ENCODE results near the gene PRKCH. TPM values are rescaled to one million over a fixed set of nuclear protein-coding genes. Genes with fewer than 3 reads are reported as not detected.

Gene PRKCH
- total and polyA plus RNA-seq, 2 donors (not counting 3 experiments of a cell fraction or from before 2014, with no cell fraction given) = 97.7 to 103 TPM

DNA sequence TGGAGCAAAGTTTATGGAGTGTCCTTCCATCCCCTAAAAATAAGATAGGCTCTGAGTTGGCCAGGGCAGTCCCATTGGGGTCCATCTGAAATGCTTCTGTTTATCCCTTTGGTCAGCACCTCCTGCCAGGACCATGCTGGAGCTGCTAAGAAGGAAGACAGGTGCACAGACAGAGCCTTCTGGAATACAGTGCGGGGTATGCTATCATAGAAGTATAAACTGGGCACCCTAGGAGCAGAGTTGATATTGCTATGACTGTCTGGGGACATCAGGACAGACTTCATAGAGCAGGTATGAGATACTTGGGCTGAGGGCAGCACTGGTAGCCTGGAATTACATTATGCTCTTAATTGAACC lies 203.5 kb downstream of the PRKCH start:
- Histone ChIP-seq H3K79me2 (ENCODE audit: control insufficient read depth, insufficient read depth, low read length) (no peaks in the 10 kb centered on the region), H3K9me1 (replicated peaks; ENCODE audit: control insufficient read depth, extremely low read depth, insufficient read depth, low read length) (no peaks in the 10 kb centered on the region), H3K4me3 (replicated peaks in 1 of 3; ENCODE audit: insufficient read depth in 1 of 3, low read depth in 1 of 3, low read length in 3 of 3) (peak overlapping the region in 1 of 3 experiments; percentile 6), H3K27ac (ENCODE audit: insufficient read depth, low read depth, low read length) (peak overlapping the region; percentile 89), H4K20me1 (replicated peaks; ENCODE audit: control insufficient read depth, extremely low read depth, insufficient read depth, low read length) (no peaks in the 10 kb centered on the region), H3K9ac (replicated peaks; ENCODE audit: extremely low read depth, insufficient read depth, low read length) (peak overlapping the region; percentile 57), H2AFZ (ENCODE audit: low read depth, low read length) (no peak overlapping the region), H3K27me3 (ENCODE audit: control insufficient read depth in 2 of 2, insufficient read depth in 2 of 2, low read length in 2 of 2) (no peaks in the 10 kb centered on the region), H3K36me3 (ENCODE audit: control insufficient read depth in 2 of 2, extremely low read depth in 1 of 2, insufficient read depth in 2 of 2, low read length in 2 of 2) (peaks cover 0 to 5% of the 10 kb centered on the region in 2 experiments), H3K4me1 (ENCODE audit: control insufficient read depth, extremely low read depth, insufficient read depth, low read length) (peaks cover 55% of the 10 kb centered on the region), H3K4me2 (ENCODE audit: insufficient read depth, low read length) (peak overlapping the region; percentile 33), H3K9me3 (replicated peaks; ENCODE audit: control insufficient read depth, insufficient read depth, low read length) (no peaks in the 10 kb centered on the region)
- dilution Hi-C loops (cut with MboI; ENCODE audit: extremely low pct_ligation_motif_present, low sequenced_read_pairs) = no loop called here
- DNase-seq (ENCODE audit: low read depth, low spot score) = no peak
- TSS peak; percentile 83 for BruUV-seq (replicated peaks)
- intact Hi-C loops (cut with micrococcal nuclease) = loop anchor here (1.0 to 2.0 kb wide), 4 partner anchors 48 to 170 kb away; partner anchors contain the start of gene HIF1A
- TF ChIP-seq POLR2AphosphoS5 (IDR thresholded peaks at IDR 0.05; ENCODE audit: insufficient read depth, low read depth, low read length) (no peak), POLR2A (IDR thresholded peaks at IDR 0.05; ENCODE audit: low read depth, low read length) (no peak), JUN (IDR thresholded peaks at IDR 0.05; ENCODE audit: borderline replicate concordance, insufficient read depth, insufficient read length, low read depth) (no peak), GATA2 (IDR thresholded peaks at IDR 0.05; ENCODE audit: insufficient read depth, insufficient read length, low read depth, low read length) (no peak), FOS (IDR thresholded peaks at IDR 0.05; ENCODE audit: borderline replicate concordance, insufficient read depth, low read length) (no peak), MYC (IDR thresholded peaks at IDR 0.05; ENCODE audit: low read depth, low read length) (no peak), EZH2 (IDR thresholded peaks at IDR 0.05; ENCODE audit: borderline replicate concordance, low read depth, low read length, severe bottlenecking) (no peak)
- TF ChIP-seq, protein P1, sequence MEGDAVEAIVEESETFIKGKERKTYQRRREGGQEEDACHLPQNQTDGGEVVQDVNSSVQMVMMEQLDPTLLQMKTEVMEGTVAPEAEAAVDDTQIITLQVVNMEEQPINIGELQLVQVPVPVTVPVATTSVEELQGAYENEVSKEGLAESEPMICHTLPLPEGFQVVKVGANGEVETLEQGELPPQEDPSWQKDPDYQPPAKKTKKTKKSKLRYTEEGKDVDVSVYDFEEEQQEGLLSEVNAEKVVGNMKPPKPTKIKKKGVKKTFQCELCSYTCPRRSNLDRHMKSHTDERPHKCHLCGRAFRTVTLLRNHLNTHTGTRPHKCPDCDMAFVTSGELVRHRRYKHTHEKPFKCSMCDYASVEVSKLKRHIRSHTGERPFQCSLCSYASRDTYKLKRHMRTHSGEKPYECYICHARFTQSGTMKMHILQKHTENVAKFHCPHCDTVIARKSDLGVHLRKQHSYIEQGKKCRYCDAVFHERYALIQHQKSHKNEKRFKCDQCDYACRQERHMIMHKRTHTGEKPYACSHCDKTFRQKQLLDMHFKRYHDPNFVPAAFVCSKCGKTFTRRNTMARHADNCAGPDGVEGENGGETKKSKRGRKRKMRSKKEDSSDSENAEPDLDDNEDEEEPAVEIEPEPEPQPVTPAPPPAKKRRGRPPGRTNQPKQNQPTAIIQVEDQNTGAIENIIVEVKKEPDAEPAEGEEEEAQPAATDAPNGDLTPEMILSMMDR (IDR thresholded peaks at IDR 0.05; ENCODE audit: extremely low read depth in 1 of 2, insufficient read depth in 1 of 2, low read depth in 1 of 2, low read length in 2 of 2) = no peak
- TF ChIP-seq, protein P2, sequence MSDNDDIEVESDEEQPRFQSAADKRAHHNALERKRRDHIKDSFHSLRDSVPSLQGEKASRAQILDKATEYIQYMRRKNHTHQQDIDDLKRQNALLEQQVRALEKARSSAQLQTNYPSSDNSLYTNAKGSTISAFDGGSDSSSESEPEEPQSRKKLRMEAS (IDR thresholded peaks at IDR 0.05; ENCODE audit: insufficient read depth, insufficient read length) = no peak
- POLR2A ChIA-PET = interaction anchor here (1.2 to 2.0 kb wide), 4 partner anchors 8 to 84 kb away, joined by 3 to 8 read pairs (median 4); no protein-coding TSS in a partner anchor
- CTCF ChIA-PET = interaction anchor here (0.8 to 2.6 kb wide), 15 partner anchors 7 to 204 kb away, joined by 3 to 8 read pairs (median 4); no protein-coding TSS in a partner anchor
- FAIRE-seq = no peak
